Transverse colon (tissue), 4 donors: ENCODE measurements around the gene SMG5.
"Not testable (repeated sequence)": the region's sequence is repeated elsewhere in the genome, so short reads cannot be mapped to it uniquely, and the experiment has no call there.

Experiments used
- EP300 ChIP-seq: sonication (generic); formaldehyde crosslinking; IDR thresholded peaks from one replicate; pipeline ENCODE4 v1.6.1; 2017; ENCODE audit warnings: antibody characterized with exemption, low read depth
- POLR2A ChIP-seq: fragments of 450-650 bp; IDR thresholded peaks from one replicate; pipeline ENCODE4 v1.6.1; 2016; ENCODE audit warnings: antibody characterized with exemption, mild to moderate bottlenecking, moderate library complexity
- POLR2AphosphoS5 ChIP-seq, 3 donors: sonication (generic); formaldehyde crosslinking; IDR thresholded peaks; one replicate each; pipeline ENCODE4 v1.6.1; 2016; ENCODE audit warnings: antibody characterized with exemption in 3 of 3
- TF ChIP-seq, protein P1 (sequence below), 5 experiments: fragments of 200-600 bp in 3 of 5; fragments of 450-650 bp in 2 of 5; sonication (generic) in 3 of 5; IDR thresholded peaks; 1 replicate in 2 of 5; 2 replicates in 3 of 5; pipeline ENCODE4 v1.5.1; 2016 to 2017; ENCODE audit warnings: antibody characterized with exemption in 5 of 5, inconsistent platforms in 3 of 5, mild to moderate bottlenecking in 2 of 5, moderate library complexity in 1 of 5

DNA sequence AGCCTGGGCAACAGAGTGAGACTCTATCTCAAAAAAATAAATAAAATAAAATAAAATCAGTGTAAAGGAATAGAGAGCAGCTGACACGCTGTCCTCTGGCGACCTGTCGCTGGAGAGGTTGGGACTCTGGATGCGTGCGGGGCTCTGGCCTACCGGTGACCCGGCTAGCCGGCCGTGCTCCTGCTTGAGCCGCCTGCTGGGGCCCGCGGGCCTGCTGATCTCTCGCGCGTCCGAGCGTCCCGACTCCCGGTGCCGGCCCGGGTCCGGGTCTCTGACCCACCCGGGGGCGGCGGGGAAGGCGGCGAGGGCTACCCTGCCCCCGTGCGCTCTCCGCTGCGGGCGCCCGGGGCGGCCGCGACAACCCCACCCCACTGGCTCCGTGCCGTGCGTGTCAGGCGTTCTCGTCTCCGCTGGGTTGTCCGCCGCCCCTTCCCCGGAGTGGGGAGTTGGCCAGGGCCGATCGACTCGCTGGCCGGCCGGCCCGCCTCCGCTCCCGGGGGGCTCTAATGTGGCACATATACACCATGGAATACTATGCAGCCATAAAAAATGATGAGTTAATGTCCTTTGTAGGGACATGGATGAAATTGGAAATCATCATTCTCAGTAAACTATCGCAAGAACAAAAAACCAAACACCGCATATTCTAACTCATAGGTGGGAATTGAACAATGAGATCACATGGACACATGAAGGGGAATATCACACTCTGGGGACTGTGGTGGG lies 66.1 kb downstream of the SMG5 start:
- TF ChIP-seq, protein P1, sequence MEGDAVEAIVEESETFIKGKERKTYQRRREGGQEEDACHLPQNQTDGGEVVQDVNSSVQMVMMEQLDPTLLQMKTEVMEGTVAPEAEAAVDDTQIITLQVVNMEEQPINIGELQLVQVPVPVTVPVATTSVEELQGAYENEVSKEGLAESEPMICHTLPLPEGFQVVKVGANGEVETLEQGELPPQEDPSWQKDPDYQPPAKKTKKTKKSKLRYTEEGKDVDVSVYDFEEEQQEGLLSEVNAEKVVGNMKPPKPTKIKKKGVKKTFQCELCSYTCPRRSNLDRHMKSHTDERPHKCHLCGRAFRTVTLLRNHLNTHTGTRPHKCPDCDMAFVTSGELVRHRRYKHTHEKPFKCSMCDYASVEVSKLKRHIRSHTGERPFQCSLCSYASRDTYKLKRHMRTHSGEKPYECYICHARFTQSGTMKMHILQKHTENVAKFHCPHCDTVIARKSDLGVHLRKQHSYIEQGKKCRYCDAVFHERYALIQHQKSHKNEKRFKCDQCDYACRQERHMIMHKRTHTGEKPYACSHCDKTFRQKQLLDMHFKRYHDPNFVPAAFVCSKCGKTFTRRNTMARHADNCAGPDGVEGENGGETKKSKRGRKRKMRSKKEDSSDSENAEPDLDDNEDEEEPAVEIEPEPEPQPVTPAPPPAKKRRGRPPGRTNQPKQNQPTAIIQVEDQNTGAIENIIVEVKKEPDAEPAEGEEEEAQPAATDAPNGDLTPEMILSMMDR (IDR thresholded peaks at IDR 0.05) = not testable (repeated sequence)
- not testable (repeated sequence) for TF ChIP-seq POLR2A; POLR2AphosphoS5 (IDR thresholded peaks at IDR 0.05); EP300
